ENCODE data around the gene SIK2. TPM values are rescaled to one million over a fixed set of nuclear protein-coding genes. Genes with fewer than 3 reads are reported as not detected.
"Not testable (repeated sequence)": the region's sequence is repeated elsewhere in the genome, so short reads cannot be mapped to it uniquely, and the experiment has no call there.

Gene SIK2
- total and polyA plus RNA-seq, 2 donors from 2014 or later = 6.4 to 40.1 TPM

DNA sequence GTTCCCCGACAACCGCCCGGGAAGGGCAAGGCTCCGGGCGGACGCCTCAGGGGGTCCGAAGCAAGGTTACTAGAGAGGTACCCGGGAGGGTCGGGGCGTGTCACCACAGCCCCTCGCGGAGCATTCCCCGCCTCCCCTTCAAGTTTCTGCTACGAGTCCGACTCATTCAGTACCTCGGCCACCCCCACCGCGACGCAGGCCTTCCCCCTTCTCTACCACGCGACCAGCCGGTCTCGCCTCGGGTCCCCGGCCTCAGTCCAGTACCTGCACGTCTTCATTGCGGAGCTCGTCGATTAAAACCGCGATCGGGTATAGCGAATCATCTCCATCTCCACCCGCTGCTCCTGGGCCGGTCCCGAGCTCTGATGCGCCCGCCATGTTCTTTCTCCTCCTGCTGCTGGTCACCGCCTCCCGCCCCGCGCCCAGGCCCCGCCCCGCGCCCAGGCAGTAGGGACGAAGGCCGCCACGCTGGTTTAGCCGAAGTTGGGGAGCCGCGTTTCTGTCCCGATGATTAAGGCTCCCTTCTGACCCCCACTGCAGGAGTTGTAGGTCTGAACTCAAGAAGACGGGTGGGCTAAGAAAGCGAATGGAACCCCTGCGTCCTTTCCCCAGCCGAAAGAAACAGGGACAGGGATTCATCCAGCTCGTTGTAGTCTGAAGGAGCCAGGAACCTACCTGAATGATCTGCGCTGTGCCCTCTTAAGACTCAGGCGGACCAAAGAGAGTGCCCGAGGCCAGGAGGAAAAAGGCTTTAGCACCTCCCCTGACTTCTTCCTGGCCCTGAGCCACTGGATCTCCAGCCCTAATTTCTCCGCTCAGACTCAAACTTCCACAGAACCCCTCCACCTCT, 164.0 kb downstream of the SIK2 start, which contains the start of gene PPP2R1B:
Gene PPP2R1B (minus strand): TSS at position 406 of the 850 bp plus-strand sequence. CDS start 28 bp downstream, at position 378.
- no peaks in the 10 kb centered on the region for H3K9me3 ChIP-seq (ENCODE audit: control insufficient read depth in 2 of 3, insufficient read depth in 1 of 3, low read length in 3 of 3)
- peak within 1 kb of the TSS; percentile 77 to 98 (median 89) for H3K9ac ChIP-seq (ENCODE audit: low read length in 3 of 3)
- peak within 1 kb of the TSS; percentile 85 to 93 (median 92) for H3K4me3 ChIP-seq (ENCODE audit: low read length in 3 of 3)
- TF ChIP-seq, protein P1, sequence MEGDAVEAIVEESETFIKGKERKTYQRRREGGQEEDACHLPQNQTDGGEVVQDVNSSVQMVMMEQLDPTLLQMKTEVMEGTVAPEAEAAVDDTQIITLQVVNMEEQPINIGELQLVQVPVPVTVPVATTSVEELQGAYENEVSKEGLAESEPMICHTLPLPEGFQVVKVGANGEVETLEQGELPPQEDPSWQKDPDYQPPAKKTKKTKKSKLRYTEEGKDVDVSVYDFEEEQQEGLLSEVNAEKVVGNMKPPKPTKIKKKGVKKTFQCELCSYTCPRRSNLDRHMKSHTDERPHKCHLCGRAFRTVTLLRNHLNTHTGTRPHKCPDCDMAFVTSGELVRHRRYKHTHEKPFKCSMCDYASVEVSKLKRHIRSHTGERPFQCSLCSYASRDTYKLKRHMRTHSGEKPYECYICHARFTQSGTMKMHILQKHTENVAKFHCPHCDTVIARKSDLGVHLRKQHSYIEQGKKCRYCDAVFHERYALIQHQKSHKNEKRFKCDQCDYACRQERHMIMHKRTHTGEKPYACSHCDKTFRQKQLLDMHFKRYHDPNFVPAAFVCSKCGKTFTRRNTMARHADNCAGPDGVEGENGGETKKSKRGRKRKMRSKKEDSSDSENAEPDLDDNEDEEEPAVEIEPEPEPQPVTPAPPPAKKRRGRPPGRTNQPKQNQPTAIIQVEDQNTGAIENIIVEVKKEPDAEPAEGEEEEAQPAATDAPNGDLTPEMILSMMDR (IDR thresholded peaks at IDR 0.05; ENCODE audit: borderline replicate concordance, extremely low read depth, insufficient read depth) = no peak
- H3K4me1 ChIP-seq (ENCODE audit: control insufficient read depth in 2 of 3, insufficient read depth in 2 of 3, low read depth in 1 of 3, low read length in 3 of 3) = peaks cover 4 to 18% (median 6%) of the 10 kb centered on the region in 3 donors
- H3K36me3 ChIP-seq (ENCODE audit: control insufficient read depth in 2 of 3, insufficient read depth in 3 of 3, low read length in 3 of 3) = peaks cover 3 to 7% (median 5%) of the 10 kb centered on the region in 3 donors
- FAIRE-seq (no peak), DNase-seq (peak; percentile 83 to 95 (median 91))
- H3K27ac ChIP-seq (ENCODE audit: low read depth in 2 of 2, low read length in 2 of 2) = peak within 1 kb of the TSS; percentile 94 to 98
- intact Hi-C loops (cut with DNase I) = no loop called here
- H3K27me3 ChIP-seq (ENCODE audit: control insufficient read depth, insufficient read depth, low read length) = no peaks in the 10 kb centered on the region

DNA sequence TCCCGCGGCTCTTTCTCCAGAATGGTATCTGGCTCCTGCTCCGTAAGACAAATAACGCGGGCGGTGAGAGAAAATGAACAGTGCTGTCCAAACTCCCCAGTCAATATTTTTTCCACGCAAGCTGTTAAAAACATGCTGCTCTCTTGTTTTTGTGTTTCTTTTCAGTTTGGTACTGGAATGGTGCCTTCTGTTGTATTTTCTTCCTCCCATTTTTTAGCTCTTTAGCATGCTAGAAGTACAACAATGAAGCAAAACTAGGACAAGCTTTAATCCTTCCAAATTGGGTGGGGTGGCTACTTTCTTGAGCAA, 164.5 kb downstream of the SIK2 start:
- intact Hi-C loops (cut with DNase I) = no loop called here
- no peak for DNase-seq
- Histone ChIP-seq H3K27ac (ENCODE audit: low read depth in 2 of 2, low read length in 2 of 2) (peak overlapping the region; percentile 94 to 98), H3K9ac (ENCODE audit: low read length in 3 of 3) (peak overlapping the region; percentile 77 to 98 (median 88)), H3K4me1 (ENCODE audit: control insufficient read depth in 2 of 3, insufficient read depth in 2 of 3, low read depth in 1 of 3, low read length in 3 of 3) (peaks cover 4 to 18% (median 6%) of the 10 kb centered on the region in 3 donors), H3K9me3 (ENCODE audit: control insufficient read depth in 2 of 3, insufficient read depth in 1 of 3, low read length in 3 of 3) (no peaks in the 10 kb centered on the region), H3K4me3 (ENCODE audit: low read length in 3 of 3) (peak overlapping the region; percentile 82 to 93 (median 85)), H3K27me3 (ENCODE audit: control insufficient read depth, insufficient read depth, low read length) (no peaks in the 10 kb centered on the region), H3K36me3 (ENCODE audit: control insufficient read depth in 2 of 3, insufficient read depth in 3 of 3, low read length in 3 of 3) (peaks cover 3 to 5% (median 4%) of the 10 kb centered on the region in 3 donors)
- TF ChIP-seq, protein P1 (IDR thresholded peaks at IDR 0.05; ENCODE audit: borderline replicate concordance, extremely low read depth, insufficient read depth) = no peak
- no peak for FAIRE-seq

DNA sequence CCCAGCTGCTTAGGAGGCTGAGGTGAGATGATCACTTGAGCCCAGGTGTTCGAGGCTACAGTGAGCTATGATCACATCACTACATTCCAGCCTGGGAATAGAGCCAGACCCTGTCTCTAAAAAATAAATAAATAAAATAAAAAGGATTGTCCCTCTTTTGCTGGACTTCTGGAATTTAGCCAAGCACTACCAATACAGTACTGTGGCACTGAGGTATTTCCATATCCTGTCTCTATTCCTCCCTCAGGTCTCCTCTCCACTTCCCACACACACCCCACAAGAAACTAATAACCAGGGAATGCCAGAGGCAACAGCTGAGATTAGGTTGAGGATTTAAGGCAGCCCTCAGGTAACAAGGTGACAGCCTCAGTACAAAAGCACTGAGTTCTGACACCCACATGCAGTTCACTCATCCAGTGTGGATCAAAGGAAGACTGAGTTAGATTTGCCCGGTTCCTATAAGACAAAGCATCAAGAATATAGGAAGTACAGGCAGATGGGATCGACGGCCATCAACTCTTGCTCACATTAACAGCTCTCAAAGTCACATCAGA, 168.4 kb downstream of the SIK2 start:
- TF ChIP-seq, protein P1 (IDR thresholded peaks at IDR 0.05; ENCODE audit: borderline replicate concordance, extremely low read depth, insufficient read depth) = no peak
- Histone ChIP-seq H3K4me3 (ENCODE audit: low read length in 3 of 3) (no peak overlapping the region), H3K27ac (ENCODE audit: low read depth in 2 of 2, low read length in 2 of 2) (no peak overlapping the region), H3K4me1 (ENCODE audit: control insufficient read depth in 2 of 3, insufficient read depth in 2 of 3, low read depth in 1 of 3, low read length in 3 of 3) (peaks cover 0 to 17% (median 4%) of the 10 kb centered on the region in 3 donors), H3K9me3 (ENCODE audit: control insufficient read depth in 2 of 3, insufficient read depth in 1 of 3, low read length in 3 of 3) (no peaks in the 10 kb centered on the region), H3K36me3 (ENCODE audit: control insufficient read depth in 2 of 3, insufficient read depth in 3 of 3, low read length in 3 of 3) (no peaks in the 10 kb centered on the region), H3K9ac (ENCODE audit: low read length in 3 of 3) (no peak overlapping the region), H3K27me3 (ENCODE audit: control insufficient read depth, insufficient read depth, low read length) (no peaks in the 10 kb centered on the region)
- DNase-seq (peak in 1 of 5 donors; percentile 10), FAIRE-seq (no peak)
- intact Hi-C loops (cut with DNase I) = no loop called here

DNA sequence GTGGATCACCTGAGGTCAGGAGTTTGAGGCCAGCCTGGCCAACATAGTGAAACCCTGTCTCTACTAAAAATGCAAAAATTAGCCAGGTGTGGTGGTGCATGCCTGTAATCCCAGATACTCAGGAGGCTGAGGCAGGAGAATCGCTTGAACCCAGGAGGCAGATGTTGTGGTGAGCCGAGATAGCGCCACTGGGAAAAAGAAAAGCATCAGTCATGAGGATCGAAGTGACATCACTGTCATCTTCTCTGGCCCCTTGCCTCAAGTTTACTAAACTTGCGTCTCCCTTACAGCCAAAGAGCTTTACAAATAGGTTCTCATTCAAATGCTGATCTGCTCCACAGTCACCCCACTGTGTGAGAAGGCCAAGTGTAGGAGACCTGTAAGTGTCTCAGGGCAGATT, 169.0 kb downstream of the SIK2 start:
- H3K4me3 ChIP-seq (ENCODE audit: low read length in 3 of 3); H3K36me3 ChIP-seq (ENCODE audit: control insufficient read depth in 2 of 3, insufficient read depth in 3 of 3, low read length in 3 of 3); intact Hi-C loops (cut with DNase I); H3K9me3 ChIP-seq (ENCODE audit: control insufficient read depth in 2 of 3, insufficient read depth in 1 of 3, low read length in 3 of 3); H3K9ac ChIP-seq (ENCODE audit: low read length in 3 of 3); DNase-seq; H3K27me3 ChIP-seq (ENCODE audit: control insufficient read depth, insufficient read depth, low read length); H3K27ac ChIP-seq (ENCODE audit: low read depth in 2 of 2, low read length in 2 of 2); FAIRE-seq: not testable (repeated sequence)
- peaks cover 0 to 17% (median 4%) of the 10 kb centered on the region in 3 donors for H3K4me1 ChIP-seq (ENCODE audit: control insufficient read depth in 2 of 3, insufficient read depth in 2 of 3, low read depth in 1 of 3, low read length in 3 of 3)

All from kidney (tissue), 14 donors.